ENCODE results near the gene ZNF460.
"Not testable (repeated sequence)": the region's sequence is repeated elsewhere in the genome, so short reads cannot be mapped to it uniquely, and the experiment has no call there.

The ZNF460 gene

GRCh38 chr19:57245066-57245465, 35.2 kb upstream of the ZNF460 start:
- TF ChIP-seq CTCF (IDR thresholded peaks at IDR 0.05; ENCODE audit: poor library complexity, severe bottlenecking) = no peak
- Histone ChIP-seq H3K36me3 (ENCODE audit: low read depth) (peaks cover 41% of the 10 kb centered on the region), H3K27me3 (ENCODE audit: insufficient read depth, poor library complexity, severe bottlenecking) (no peaks in the 10 kb centered on the region), H3K4me1 (ENCODE audit: insufficient read depth, poor library complexity, severe bottlenecking) (peaks cover 5% of the 10 kb centered on the region), H3K9me3 (ENCODE audit: severe bottlenecking) (no peaks in the 10 kb centered on the region), H3K4me3 (ENCODE audit: severe bottlenecking) (no peak overlapping the region), H3K27ac (ENCODE audit: poor library complexity, severe bottlenecking) (no peak overlapping the region)
- ATAC-seq (ENCODE audit: low read depth) = no peak
- no peak for DNase-seq (ENCODE audit: low spot score)

GRCh38 chr19:57245959-57246358, 34.3 kb upstream of the ZNF460 start:
- peaks cover 50% of the 10 kb centered on the region for H3K36me3 ChIP-seq (ENCODE audit: low read depth)

GRCh38 chr19:57248646-57249045, 31.6 kb upstream of the ZNF460 start:
- no peak for TF ChIP-seq CTCF (IDR thresholded peaks at IDR 0.05; ENCODE audit: poor library complexity, severe bottlenecking)
- Histone ChIP-seq H3K4me1 (ENCODE audit: insufficient read depth, poor library complexity, severe bottlenecking) (no peaks in the 10 kb centered on the region), H3K36me3 (ENCODE audit: low read depth) (peaks cover 63% of the 10 kb centered on the region), H3K27me3 (ENCODE audit: insufficient read depth, poor library complexity, severe bottlenecking) (no peaks in the 10 kb centered on the region), H3K9me3 (ENCODE audit: severe bottlenecking) (no peaks in the 10 kb centered on the region), H3K27ac (ENCODE audit: poor library complexity, severe bottlenecking) (no peak overlapping the region), H3K4me3 (ENCODE audit: severe bottlenecking) (no peak overlapping the region)
- ATAC-seq (ENCODE audit: low read depth) (no peak), DNase-seq (ENCODE audit: low spot score) (no peak)

More at GRCh38 chr19:57245959-57246358, 34.3 kb upstream of the ZNF460 start:
- Histone ChIP-seq H3K4me1 (ENCODE audit: insufficient read depth, poor library complexity, severe bottlenecking) (peaks cover 5% of the 10 kb centered on the region), H3K27me3 (ENCODE audit: insufficient read depth, poor library complexity, severe bottlenecking) (no peaks in the 10 kb centered on the region), H3K9me3 (ENCODE audit: severe bottlenecking) (no peaks in the 10 kb centered on the region), H3K4me3 (ENCODE audit: severe bottlenecking) (no peak overlapping the region), H3K27ac (ENCODE audit: poor library complexity, severe bottlenecking) (no peak overlapping the region)
- TF ChIP-seq CTCF (IDR thresholded peaks at IDR 0.05; ENCODE audit: poor library complexity, severe bottlenecking) = no peak
- no peak for DNase-seq (ENCODE audit: low spot score)
- ATAC-seq (ENCODE audit: low read depth) = no peak

- Histone ChIP-seq H3K9me3 (ENCODE audit: severe bottlenecking) (no peaks in the 10 kb centered on the region), H3K36me3 (ENCODE audit: low read depth) (peaks cover 62% of the 10 kb centered on the region), H3K27me3 (ENCODE audit: insufficient read depth, poor library complexity, severe bottlenecking) (no peaks in the 10 kb centered on the region), H3K27ac (ENCODE audit: poor library complexity, severe bottlenecking) (no peak overlapping the region), H3K4me3 (ENCODE audit: severe bottlenecking) (no peak overlapping the region), H3K4me1 (ENCODE audit: insufficient read depth, poor library complexity, severe bottlenecking) (no peaks in the 10 kb centered on the region)
- no peak for ATAC-seq (ENCODE audit: low read depth)
- no peak for DNase-seq (ENCODE audit: low spot score)
- no peak for TF ChIP-seq CTCF (IDR thresholded peaks at IDR 0.05; ENCODE audit: poor library complexity, severe bottlenecking)
Observed at GRCh38 chr19:57249329-57249728, 31.0 kb upstream of the ZNF460 start.

DNA sequence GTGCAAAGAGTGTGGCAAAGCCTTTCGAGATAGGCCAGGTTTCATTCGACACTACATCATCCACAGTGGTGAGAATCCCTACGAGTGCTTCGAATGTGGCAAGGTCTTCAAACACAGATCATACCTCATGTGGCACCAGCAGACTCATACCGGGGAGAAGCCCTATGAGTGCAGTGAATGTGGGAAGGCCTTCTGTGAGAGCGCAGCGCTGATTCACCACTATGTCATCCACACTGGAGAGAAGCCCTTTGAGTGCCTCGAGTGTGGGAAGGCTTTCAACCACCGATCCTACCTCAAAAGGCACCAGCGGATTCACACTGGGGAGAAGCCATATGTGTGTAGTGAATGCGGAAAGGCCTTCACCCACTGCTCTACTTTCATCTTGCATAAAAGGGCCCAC, 26.5 kb upstream of the ZNF460 start:
- not testable (repeated sequence) for H3K9me3 ChIP-seq (ENCODE audit: severe bottlenecking); H3K4me3 ChIP-seq (ENCODE audit: severe bottlenecking); H3K27me3 ChIP-seq (ENCODE audit: insufficient read depth, poor library complexity, severe bottlenecking); H3K27ac ChIP-seq (ENCODE audit: poor library complexity, severe bottlenecking); DNase-seq (ENCODE audit: low spot score); ATAC-seq (ENCODE audit: low read depth); H3K4me1 ChIP-seq (ENCODE audit: insufficient read depth, poor library complexity, severe bottlenecking)
- H3K36me3 ChIP-seq (ENCODE audit: low read depth) = peaks cover 75% of the 10 kb centered on the region
